Activated CD4-positive, alpha-beta T cell treated with anti-CD3 and anti-CD28 coated beads, Interleukin-2, amount 50 U/mL, for 48 hours (primary cell): ENCODE data around the gene OSCAR.
A peak's percentile ranks its signal among the peaks of the same experiment; 100 is the strongest.

ENCODE experiments used
- DNase-seq, 2 experiments: peaks; one replicate each; pipeline ENCODE4 v3.0.0-alpha.2; 2020

Gene OSCAR

GRCh38 chr19:54100561-54100960 is at the start of gene OSCAR:
OSCAR (minus strand) TSS chr19:54100803; CDS start chr19:54100792, 11 bp downstream.
- no peak for DNase-seq

GRCh38 chr19:54149021-54149812 is 48.6 kb upstream of the OSCAR start:
- DNase-seq, result no peak

- no peak for DNase-seq
Measured at GRCh38 chr19:54148158-54148557, 47.6 kb upstream of the OSCAR start.

- DNase-seq, result no peak
Measured at GRCh38 chr19:54147676-54148075, 47.1 kb upstream of the OSCAR start.

GRCh38 chr19:54145541-54146158 is 45.0 kb upstream of the OSCAR start:
- DNase-seq, result no peak

GRCh38 chr19:54142166-54142780 is 41.7 kb upstream of the OSCAR start:
- DNase-seq, result no peak

- no peak for DNase-seq
Measured at GRCh38 chr19:54141356-54141755, 40.8 kb upstream of the OSCAR start.

- DNase-seq, result peak; percentile 26 to 40
Measured at GRCh38 chr19:54138489-54139256, 38.1 kb upstream of the OSCAR start.

- peak; percentile 27 to 30 for DNase-seq
Measured at GRCh38 chr19:54137699-54138488, 37.3 kb upstream of the OSCAR start, which contains the start of gene CNOT3. CNOT3 (plus strand) TSS chr19:54137762; CDS start chr19:54142979, 5,217 bp downstream.

GRCh38 chr19:54136864-54137698 is 36.5 kb upstream of the OSCAR start:
- peak; percentile 98 to 99 for DNase-seq

- DNase-seq, result no peak
Measured at GRCh38 chr19:54136086-54136863, 35.7 kb upstream of the OSCAR start.

- DNase-seq, result no peak
Measured at GRCh38 chr19:54133957-54134590, 33.5 kb upstream of the OSCAR start.

GRCh38 chr19:54133312-54133956 is 32.8 kb upstream of the OSCAR start:
- DNase-seq, result no peak

GRCh38 chr19:54129617-54129996 is 29.0 kb upstream of the OSCAR start:
- DNase-seq, result no peak

GRCh38 chr19:54128796-54129616 is 28.4 kb upstream of the OSCAR start:
- DNase-seq, result no peak

GRCh38 chr19:54128441-54128725 is 27.8 kb upstream of the OSCAR start:
- no peak for DNase-seq

- no peak for DNase-seq
Measured at GRCh38 chr19:54127688-54128440, 27.3 kb upstream of the OSCAR start.

- no peak for DNase-seq
Measured at GRCh38 chr19:54125713-54126112, 25.1 kb upstream of the OSCAR start.
